Medulla oblongata (tissue), 1 donor: ENCODE results near the gene WDTC1.
"Not testable (repeated sequence)": the region's sequence is repeated elsewhere in the genome, so short reads cannot be mapped to it uniquely, and the experiment has no call there.

Experiments
- DNase-seq: peaks from one replicate; pipeline ENCODE4 v3.0.0-alpha.2; 2015; ENCODE audit errors: extremely low spot score

The WDTC1 gene

GRCh38 chr1:27246194-27246593, 11.8 kb downstream of the WDTC1 start:
- DNase-seq, result no peak

- no peak for DNase-seq
Measured at GRCh38 chr1:27253596-27253995, 19.2 kb downstream of the WDTC1 start.

- no peak for DNase-seq
Measured at GRCh38 chr1:27255136-27255535, 20.7 kb downstream of the WDTC1 start.

GRCh38 chr1:27257155-27257554, 22.7 kb downstream of the WDTC1 start:
- DNase-seq, result no peak

- DNase-seq, result no peak
Measured at GRCh38 chr1:27258598-27258997, 24.2 kb downstream of the WDTC1 start.

GRCh38 chr1:27267153-27267552, 32.7 kb downstream of the WDTC1 start:
- DNase-seq, result no peak

GRCh38 chr1:27269276-27269675, 34.8 kb downstream of the WDTC1 start:
- no peak for DNase-seq

- no peak for DNase-seq
Measured at GRCh38 chr1:27274204-27274603, 39.8 kb downstream of the WDTC1 start.

- no peak for DNase-seq
Measured at GRCh38 chr1:27275696-27276095, 41.3 kb downstream of the WDTC1 start.

GRCh38 chr1:27284425-27285273, 50.2 kb downstream of the WDTC1 start:
- DNase-seq, result peak; percentile 87

- no peak for DNase-seq
Measured at GRCh38 chr1:27285274-27285660, 50.8 kb downstream of the WDTC1 start.

- DNase-seq, result not testable (repeated sequence)
Measured at GRCh38 chr1:27285821-27286220, 51.4 kb downstream of the WDTC1 start.

- DNase-seq, result not testable (repeated sequence)
Measured at GRCh38 chr1:27289125-27289524, 54.7 kb downstream of the WDTC1 start.

- no peak for DNase-seq
Measured at GRCh38 chr1:27290581-27290980, 56.1 kb downstream of the WDTC1 start.

- DNase-seq, result no peak
Measured at GRCh38 chr1:27292106-27292505, 57.7 kb downstream of the WDTC1 start.

GRCh38 chr1:27293915-27294314, 59.5 kb downstream of the WDTC1 start:
- DNase-seq, result no peak

GRCh38 chr1:27296773-27297291, 62.4 kb downstream of the WDTC1 start:
- DNase-seq, result peak; percentile 74

GRCh38 chr1:27297903-27298302, 63.5 kb downstream of the WDTC1 start:
- peak; percentile 24 for DNase-seq

- no peak for DNase-seq
Measured at GRCh38 chr1:27298632-27299384, 64.4 kb downstream of the WDTC1 start.

- DNase-seq, result peak; percentile 75
Measured at GRCh38 chr1:27299385-27300271, 65.2 kb downstream of the WDTC1 start.

GRCh38 chr1:27300341-27301051, 66.1 kb downstream of the WDTC1 start:
- peak; percentile 95 for DNase-seq
